ENCODE data around the gene RTL10. TPM values are rescaled to one million over a fixed set of nuclear protein-coding genes. Genes with fewer than 3 reads are reported as not detected.
A peak's percentile ranks its signal among the peaks of the same experiment; 100 is the strongest.

RTL10 gene
- 13.5 TPM for total RNA-seq (ENCODE audit: insufficient read depth, low replicate concordance)

GRCh38 chr22:19854778-19855503 lies at the start of gene RTL10, which contains the start of gene GNB1L:
RTL10 (minus strand) TSS chr22:19854874; CDS start chr22:19852261, 2,613 bp downstream.
GNB1L (minus strand) TSS chr22:19854874; CDS start chr22:19821355, 33,519 bp downstream.
- DNase-seq (ENCODE audit: low spot score), result peak; percentile 98

DNA sequence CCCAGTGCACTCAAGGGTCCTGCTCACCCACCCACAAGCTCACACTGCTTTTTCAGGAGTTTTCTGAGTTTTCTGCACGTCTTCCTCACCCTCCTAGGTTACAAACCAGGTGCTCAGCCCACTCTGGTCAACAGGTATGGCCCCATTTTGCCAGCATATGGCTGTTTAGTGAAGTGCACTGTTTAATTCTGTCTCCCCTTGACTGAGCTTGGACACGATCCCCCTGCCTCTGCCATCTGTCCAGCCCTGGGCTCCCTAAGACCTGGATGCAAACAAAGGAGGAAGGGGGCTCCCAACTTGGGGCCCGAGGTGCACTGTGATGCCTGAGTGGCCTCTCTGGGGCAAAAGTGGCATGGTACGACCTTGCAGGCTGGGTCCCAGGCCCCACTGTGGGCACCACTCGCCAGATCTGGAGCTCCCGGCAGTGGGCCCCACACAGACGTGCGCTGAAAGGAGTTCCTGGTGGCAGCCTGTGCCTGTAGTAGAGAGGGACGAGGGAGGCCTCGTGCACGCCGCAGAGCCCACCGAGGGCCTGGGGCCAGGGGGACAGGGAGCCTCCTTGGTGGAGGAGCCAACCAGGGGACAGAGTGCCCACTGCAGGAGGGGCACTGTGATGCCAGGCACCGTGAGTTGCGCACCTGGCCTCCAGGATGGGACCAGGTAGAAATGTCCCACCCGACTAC lies 49.6 kb upstream of the RTL10 start:
- no peak for DNase-seq (ENCODE audit: low spot score)

DNA sequence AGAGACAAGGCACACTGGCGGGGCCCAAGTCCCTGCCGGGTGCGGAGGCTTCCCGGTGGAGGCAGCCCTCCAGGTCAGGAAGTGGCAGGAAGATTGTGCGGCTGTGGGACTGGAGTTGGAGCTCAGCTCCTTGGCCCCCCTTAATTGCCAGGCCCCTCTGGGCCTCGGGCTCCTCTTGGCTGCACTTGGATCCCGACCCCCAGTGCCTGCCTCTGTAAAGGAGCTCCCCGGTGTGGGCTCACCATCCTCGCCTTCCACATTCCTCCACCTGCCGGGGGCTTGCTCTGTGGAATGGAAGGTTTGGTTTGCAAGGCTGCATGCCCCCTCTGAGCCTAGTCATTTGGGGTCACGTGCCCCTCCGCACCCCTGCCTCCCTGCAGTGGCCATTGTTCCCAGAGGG lies 48.8 kb upstream of the RTL10 start:
- no peak for DNase-seq (ENCODE audit: low spot score)

- no peak for DNase-seq (ENCODE audit: low spot score)
These were observed 48.4 kb upstream of the RTL10 start for GRCh38 chr22:19903031-19903430.

- DNase-seq (ENCODE audit: low spot score), result no peak
These were observed 47.6 kb upstream of the RTL10 start for GRCh38 chr22:19902245-19902715.

DNA sequence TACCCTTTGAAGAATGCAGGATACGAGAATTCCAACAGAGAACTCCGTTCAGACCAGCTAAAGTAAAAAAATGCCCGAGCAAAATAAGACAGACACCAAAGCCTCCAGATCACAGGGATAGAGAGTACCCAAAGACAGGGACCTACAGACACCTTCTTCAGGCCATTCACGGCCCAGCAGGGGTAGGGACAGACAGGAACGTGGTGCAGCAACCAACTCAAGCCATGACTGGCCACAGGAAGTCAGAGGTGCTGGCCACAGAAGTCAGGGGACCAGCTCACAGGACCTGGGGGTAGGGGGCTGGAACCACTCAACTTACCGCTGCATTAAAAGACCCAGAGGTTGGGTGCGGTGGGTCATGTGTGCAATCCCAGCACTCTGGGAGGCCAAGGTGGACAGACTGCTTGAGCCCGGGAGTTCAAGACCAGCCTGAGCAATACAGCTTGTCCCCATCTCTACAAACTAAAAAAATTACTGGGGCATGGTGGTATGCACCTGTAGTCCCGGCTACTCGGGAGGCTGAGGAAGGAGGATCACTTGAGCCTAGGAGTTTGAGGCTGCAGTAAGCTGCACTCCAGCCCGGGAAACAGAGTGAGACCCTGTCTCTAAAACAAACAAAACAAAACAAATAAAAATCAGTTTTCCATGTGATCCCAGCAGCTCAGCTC lies 47.0 kb upstream of the RTL10 start:
- no peak for DNase-seq (ENCODE audit: low spot score)

DNA sequence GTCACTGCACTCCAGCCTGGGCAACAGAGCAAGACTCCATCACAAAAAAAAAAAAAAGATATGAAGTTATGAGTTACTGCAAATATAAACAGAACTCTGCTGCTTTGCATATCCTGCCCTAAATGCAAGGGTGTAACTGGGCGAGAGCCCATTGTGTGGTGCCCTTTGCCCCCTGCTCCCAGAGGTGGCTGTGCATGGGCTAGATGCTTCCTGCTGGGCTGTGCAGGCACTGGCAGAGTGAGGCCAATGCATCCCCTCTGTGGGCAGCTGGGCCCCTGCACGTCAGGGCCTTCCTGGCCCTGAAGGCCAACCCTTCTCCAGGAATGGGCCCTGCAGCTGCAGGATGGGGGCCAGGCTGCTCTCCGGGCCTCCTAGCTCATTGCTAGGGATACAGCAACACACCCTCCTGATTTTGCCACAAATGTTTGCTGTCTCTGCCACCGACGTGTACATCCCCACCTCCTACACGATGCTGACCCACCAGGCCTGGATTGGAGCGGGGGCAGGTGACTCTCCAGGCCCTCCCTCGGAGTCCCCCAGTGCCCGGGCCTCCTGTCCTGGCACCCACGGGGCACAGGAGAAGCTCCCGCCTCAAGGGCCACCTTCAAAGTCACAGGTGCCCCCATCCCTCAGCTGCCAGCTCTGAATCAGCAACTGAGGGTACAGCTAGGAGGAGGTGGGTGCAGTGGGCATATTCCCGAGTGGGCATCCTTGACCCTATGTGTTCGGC lies 46.2 kb upstream of the RTL10 start:
- DNase-seq (ENCODE audit: low spot score), result no peak

DNA sequence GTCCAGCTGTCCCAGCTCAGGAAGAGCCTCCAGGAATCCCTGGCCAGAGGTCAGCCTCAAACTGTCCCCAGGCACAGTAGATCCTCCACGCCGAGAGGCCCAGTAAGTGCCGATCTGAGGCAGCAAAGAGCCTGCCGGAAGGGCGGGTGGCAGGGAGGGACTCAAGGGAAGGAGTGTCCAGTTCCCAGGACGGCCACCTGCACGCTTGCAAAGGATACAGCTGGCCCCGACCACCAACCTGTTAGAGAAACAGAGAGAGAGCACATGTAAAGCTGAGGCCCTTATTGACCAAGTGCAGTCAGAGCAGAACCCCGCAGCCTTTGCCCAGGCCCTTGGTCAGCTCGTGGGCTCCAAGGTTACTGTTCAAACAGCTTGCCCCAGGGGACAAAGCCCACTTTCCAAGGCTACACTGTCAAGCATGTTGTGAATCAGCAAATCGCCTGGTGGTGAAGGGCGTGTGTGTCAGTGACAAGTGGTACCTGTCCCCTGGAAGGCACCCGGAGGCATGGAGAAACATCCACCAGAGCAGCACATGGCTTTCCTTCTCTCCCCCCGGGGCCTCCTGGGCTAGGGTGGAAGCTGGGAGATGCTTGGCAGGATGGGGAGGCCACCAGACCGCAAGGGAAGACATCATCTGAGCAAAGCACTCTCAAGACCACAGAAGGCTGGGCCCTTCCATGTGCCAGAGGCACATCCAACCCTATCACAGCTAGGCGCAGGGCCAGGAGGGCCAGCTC lies 44.3 kb upstream of the RTL10 start:
- DNase-seq (ENCODE audit: low spot score), result no peak

GRCh38 chr22:19898145-19898544 lies 43.5 kb upstream of the RTL10 start:
- DNase-seq (ENCODE audit: low spot score), result no peak

- DNase-seq (ENCODE audit: low spot score), result no peak
These were observed 43.1 kb upstream of the RTL10 start for GRCh38 chr22:19897726-19898125.

DNA sequence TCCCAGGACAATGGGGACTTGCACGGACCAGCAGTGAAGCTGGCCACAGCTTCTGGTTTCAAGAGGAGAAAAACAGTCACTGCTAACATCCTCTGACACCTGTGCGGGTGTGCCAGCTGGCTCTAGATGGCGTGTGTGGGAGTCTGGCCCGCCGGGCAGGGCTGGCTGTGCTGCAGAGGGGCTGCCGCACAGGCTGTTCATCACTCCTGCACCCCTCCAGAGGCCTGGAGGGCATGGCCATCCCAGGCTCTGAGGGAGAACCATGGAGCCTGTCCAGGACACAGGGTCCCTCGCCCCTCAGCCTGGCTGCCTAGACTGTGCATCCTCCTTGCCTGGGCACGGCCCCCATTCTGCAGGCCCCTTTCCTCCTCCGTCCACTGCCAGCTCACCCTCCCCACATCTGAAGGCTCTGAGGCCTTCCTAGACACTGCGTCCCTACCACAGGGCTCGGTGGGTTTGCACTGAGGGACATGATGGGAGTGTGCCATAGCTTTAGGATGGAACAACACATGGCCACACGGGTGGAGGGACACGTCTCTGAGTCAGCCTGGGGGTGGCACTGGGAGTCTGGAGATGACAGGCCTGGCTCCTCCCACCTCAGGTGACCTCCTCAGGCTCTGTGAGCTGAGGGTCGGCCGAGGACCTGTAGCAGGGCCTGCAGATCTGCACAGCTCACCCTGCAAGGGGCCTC lies 42.1 kb upstream of the RTL10 start:
- DNase-seq (ENCODE audit: low spot score), result no peak

DNA sequence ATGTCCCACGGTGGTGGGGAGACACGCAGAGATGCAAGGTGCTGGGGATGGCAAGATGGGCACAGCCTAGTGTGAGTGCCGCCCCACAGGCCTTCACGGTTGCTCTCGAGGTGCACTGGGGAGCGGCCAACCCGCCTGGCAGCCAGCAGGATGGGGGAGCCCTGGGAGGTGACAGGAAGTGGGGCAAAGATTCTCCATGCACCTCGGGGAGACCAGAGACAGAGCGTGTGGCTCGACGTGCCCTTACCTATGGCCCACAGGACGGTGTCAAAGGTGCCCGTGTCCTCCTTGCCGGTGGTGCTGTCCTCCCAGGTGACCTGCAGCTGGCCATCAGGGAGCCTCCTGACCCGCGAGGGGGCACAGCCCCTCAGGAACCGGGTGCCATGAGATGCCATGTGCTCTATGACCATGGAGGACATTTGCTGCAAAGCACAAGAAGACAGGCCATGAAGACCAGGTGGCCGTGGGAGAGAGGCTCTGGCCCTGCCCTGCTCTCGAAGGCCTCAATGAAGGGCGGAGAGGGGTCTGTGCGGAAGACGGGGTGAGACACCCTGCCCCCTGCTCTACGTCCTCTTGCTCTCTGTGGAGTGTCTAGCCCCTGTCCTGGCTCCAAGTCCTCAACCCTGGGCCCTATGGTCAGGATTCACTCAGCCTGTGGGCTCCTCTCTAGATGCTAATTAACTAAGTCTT lies 40.6 kb upstream of the RTL10 start:
- no peak for DNase-seq (ENCODE audit: low spot score)

DNA sequence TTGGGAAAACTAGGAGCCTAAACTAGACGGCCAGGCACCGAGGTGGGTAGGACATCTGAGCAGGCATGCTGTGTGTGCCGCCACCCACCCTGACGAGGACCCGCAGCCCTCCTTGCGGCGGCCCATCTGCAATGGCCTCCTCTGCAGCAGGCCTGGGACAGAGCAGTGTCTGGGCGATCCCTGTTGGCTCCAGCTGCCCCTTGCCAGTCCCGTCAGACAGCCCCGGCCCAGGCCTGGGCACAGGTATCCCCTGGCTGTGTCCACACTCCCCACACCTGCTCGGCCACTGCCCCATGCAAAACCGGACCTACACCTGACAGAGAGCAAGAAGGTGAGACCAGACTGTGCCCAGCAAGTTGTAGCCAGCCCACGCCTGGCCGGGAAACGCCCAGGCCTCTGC lies 38.7 kb upstream of the RTL10 start:
- no peak for DNase-seq (ENCODE audit: low spot score)

GRCh38 chr22:19892925-19893324 lies 38.3 kb upstream of the RTL10 start:
- DNase-seq (ENCODE audit: low spot score), result no peak

GRCh38 chr22:19892257-19892879 lies 37.7 kb upstream of the RTL10 start:
- peak; percentile 40 for DNase-seq (ENCODE audit: low spot score)

DNA sequence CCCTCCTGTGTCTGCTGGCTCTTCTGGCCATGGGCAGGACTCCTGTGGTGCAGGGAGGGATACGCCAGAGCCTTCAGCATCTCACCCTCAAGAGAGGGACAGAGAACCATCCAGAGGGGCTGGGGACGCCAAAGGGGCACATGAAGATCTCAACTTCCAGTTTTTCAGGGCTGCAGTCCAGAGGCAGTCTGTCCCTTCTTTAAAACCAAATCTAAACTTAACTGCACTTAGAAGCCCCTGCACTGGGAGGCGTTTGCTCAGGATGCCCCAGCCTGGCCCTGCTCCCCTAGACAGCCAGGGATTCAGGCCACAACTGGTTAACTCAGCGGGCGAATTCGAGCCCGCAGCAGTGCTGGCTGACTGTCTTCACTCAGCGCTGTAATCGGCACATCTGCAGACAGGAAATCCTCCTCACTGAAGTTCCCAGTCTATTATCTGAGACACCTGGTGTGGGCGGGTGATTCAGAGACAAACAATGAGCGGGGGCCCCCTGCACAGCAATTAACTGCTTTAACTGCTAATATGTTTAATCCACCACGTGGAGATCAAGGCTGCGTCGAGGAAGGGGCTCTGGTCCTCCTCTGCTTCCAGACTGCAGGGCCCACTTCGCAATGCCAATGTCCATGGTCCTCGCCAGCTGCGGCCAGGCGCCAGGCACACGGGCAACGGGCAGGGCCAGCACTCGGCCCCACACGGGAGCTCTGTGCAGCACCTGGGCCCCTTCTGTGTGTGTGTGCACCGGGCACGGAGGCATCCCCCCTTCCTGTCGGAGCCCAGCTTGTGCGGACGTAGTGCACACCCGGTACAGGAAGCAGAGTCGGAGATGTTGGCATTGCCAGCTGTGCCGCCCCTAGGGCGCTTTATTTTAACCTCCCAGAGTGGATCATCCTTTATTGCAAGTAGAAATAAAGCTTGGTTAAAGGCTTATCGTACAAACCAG lies 36.9 kb upstream of the RTL10 start:
- DNase-seq (ENCODE audit: low spot score), result peak; percentile 50

DNA sequence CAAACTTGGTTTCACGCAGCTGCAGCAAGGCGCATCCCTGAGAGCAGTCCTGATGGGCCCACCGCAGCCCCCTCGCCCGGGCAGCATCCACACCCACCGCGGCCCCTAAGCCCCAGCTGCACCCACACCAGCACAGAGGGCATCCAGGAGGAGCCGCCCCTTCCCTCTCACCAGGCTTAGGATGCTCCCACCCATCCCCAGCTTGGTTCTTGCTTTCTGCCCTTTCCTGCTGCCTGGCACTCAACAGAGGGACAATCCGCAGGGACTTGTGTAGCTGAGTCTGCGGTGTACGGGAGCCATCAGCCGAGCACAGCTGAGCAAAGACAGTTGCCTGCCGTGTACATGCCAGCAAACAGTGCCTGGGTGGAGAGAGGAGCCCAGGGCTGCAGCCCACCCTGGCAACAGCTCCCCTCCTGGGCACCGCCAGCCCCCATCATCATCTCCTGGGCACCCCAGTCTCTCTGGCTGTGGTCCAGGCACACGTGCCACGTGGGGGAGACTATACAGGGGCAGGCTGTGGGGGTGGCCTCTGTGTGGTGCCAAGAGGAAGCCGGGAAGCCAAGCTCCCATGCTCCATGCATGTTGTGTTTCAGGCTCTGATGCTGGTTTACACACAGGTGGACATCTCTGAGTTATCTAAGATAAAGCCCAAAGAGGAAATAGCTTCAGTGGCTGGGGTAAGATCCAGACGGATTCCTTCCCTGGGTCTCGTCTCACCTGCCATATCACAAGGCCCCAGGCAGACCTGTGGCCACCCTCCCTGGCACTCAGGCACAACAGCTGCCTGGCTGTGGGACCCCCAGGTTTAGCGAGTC lies 36.0 kb upstream of the RTL10 start:
- DNase-seq (ENCODE audit: low spot score), result no peak

Data from umbilical cord (tissue), 2 donors.